C4-2B (cell line): ENCODE data around the gene INSL4.

Source experiments
- CTCF ChIP-seq: fragments of 450-650 bp; conservative IDR thresholded peaks from 2 replicates; pipeline ENCODE4 v1.5.1; 2017; ENCODE audit warnings: mild to moderate bottlenecking
- ZFX ChIP-seq: fragments of 450-650 bp; IDR thresholded peaks from 2 replicates; pipeline ENCODE4 v1.6.1; 2017

GRCh38 chr9:5278486-5278885 lies 47.3 kb downstream of the INSL4 start:
- TF ChIP-seq CTCF (no peak), ZFX (no peak)
